Fibroblast of skin of abdomen (primary cell): ENCODE measurements around the gene SASH1.

ENCODE experiments used
- DNase-seq: peaks from one replicate; pipeline ENCODE4 v3.0.0-alpha.2; 2013

The SASH1 gene

DNA sequence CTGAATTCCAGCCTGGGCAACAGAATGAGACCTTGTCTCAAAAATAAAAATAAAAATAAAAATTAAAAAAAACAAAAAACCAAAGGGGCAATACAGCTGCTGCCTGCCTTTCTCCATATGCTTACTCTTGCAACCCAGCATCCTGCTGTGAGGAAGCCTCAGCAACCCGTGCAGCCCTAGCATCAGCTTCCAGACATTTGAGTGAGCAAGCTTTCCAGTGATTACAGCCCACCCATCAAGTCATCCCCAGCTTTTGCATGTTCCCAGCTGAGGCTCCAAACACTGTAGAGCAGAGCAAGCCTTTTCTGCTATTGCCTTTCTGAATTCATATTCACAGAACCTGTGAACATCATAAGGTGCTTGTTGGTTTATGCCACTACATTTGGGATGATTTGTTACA is 93.8 kb downstream of the SASH1 start:
- DNase-seq: no peak

DNA sequence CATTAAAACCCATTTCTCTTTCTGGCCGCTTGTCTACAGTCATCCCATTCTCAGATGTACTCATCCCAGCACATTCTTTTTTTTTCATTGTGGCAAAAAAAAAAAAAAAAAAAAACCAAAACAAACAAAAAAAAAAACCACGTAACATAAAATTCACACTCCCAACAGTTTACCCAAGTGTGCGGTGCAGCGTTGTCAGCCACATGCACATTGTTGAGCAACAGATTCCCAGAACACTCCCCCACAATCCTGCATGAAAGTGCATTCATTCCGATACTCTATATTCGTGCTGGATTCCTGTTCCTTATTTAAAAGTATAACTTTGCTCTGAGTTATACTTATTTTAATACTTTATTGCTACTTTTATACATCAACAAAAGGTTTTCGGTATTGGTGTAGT is 96.0 kb downstream of the SASH1 start:
- DNase-seq: peak; percentile 37

DNA sequence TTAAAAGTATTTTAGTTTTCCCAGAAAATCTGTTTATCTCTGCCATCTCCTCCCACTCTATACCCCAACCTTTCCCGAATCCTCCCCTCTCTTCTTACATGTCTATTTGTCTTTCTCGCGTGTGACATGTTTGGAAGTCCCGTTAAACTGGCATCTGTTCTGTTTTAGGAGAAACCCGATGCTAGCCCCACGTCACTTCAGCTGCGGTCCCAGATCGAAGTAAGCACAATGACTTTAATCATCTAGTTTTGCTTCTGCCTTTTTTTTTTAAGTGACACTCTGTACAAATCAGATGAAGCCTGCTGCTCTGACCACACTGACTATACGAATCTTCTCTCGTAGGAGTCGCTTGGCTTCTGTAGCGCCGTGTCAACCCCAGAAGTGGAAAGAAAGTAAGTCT is 97.4 kb downstream of the SASH1 start:
- peak; percentile 31 for DNase-seq

DNA sequence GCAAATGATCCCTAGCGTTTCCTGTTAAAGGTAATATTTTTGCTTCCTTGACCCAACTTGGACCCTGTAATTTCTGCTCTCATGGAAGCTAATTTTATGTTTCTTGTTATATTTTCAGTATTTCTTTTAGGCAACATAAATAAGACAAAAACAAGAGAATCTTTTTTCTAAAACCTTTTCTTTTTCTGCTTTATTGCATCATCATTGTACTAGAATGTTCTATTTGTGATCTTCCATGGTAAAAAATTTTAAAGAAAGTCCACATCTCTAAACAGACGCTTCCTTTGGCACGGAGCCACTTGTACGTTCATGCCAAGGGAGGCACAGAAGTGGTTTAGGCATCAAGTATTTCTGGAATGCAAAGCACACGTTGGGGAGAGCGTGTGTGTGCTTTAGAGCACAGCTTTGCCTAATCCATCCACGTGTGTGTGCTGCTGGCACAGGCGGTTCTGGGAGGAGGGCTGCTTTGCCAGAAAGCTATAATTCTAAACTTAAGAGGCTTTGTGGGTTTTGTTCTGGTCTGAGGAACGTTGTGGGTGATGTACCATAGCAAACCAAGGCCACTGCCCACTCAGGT is 98.3 kb downstream of the SASH1 start:
- DNase-seq: peak; percentile 93

DNA sequence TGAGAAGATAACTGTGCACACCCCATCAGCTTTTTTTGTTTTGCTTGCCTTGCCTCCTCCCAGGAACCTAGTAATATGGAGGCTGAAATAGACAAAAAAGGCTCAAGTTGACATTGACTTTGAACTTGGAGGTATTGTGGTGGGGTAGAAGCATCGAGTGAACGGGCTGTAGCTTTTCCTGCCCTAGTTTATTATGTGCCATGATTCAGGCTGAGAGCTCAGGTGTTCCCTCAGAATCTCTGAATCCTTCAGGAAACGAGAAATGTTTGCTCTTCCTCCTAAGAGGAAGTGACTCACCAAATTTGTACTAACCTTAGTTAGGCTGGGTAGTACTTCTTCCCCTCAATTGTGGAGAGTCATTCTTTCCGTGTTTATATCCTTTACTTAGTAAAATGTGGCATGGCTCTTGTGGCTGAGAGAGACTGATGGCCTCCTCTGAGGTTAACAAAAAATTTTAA is 98.8 kb downstream of the SASH1 start:
- DNase-seq: peak; percentile 70

DNA sequence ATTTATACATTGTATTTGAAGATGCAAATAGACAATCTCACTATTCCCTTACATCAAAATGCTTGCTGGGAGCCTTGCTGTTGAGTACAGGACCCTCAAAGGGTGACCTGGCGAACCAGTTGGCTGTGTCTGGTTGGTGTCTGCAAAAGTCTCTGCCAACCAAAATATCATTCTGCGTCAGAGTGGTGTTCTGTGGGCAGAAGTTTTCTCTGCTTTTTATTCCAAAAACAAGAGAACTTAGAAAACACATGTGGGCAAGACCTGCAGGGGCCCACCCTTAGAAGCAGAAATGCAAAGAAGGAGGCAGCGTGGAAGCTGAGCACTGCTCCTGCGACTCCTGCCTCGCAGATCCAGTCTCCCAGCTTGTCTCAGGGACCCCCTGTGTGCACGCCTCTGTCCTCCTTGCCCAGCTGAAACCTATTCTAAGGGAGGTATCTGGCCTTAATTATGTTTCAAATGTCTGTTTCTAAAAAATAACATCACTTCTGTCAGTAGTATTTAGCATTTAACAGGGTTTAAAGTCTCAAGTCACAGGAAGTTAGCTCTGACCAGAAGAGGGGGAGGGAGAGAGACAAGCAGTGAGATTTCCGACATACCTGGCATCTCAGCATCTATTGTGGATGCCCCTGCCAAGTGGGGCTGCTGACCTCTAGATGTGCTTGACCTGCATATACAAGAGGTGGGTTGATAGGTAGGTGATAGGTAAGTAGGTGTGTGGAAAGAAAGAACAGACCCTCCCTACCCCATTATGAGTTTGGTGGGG is 101.3 kb downstream of the SASH1 start:
- no peak for DNase-seq

DNA sequence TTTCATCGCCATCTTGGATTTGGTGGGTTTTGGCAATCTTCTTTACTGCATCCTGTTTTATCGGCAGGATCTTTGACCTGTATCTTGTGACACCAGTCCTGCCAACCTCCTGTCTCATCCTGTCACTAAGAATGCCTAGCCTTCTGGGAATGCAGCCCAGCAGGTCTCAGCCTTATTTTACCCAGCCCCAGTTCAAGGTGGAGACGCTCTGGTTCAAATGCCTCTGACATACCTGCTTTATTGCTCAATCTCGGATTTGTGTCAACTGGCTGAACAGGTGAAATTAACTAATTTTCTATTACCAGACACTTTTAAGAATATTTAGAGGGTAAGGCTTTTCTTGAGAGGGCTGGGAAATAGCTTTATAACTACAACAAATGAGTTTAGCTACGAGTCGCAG is 102.5 kb downstream of the SASH1 start:
- DNase-seq: no peak

DNA sequence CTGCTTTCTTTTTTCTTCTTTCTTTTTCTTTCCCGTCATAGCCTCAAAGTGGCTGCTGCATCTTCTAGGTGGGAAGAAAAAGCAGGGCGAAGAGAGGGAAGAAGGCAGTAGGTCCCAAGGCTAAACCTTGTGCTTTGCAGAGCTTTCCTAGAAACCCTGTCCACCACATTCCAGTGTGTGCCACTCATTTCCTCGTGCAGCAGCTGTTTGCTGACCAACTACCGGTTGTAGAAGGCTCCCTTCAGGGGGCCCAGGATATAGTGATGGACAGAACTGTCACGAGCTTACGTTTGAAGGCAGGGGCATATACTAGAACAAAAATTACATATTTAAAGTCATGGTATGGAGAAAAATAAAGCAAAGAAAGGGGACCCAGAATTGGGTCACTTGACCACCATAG is 103.0 kb downstream of the SASH1 start:
- DNase-seq: peak; percentile 54

DNA sequence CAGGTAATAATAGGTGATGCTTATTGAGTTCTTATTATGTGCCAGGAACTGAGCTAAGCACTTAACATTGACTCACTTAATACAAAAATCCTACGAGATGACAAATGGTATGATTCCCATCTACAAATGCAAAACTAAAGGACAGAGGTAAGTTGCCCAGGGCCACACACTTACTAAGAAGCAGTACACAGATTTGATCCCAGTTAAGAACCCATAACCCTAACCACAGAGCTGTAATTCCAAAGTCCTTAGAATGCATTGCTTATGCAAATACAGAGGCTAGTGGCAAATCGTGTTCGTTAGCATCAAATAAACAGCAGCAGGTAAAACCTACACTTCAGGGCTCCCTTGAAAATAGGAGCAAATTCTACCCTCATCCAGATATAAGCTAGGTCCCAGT is 104.0 kb downstream of the SASH1 start:
- no peak for DNase-seq

DNA sequence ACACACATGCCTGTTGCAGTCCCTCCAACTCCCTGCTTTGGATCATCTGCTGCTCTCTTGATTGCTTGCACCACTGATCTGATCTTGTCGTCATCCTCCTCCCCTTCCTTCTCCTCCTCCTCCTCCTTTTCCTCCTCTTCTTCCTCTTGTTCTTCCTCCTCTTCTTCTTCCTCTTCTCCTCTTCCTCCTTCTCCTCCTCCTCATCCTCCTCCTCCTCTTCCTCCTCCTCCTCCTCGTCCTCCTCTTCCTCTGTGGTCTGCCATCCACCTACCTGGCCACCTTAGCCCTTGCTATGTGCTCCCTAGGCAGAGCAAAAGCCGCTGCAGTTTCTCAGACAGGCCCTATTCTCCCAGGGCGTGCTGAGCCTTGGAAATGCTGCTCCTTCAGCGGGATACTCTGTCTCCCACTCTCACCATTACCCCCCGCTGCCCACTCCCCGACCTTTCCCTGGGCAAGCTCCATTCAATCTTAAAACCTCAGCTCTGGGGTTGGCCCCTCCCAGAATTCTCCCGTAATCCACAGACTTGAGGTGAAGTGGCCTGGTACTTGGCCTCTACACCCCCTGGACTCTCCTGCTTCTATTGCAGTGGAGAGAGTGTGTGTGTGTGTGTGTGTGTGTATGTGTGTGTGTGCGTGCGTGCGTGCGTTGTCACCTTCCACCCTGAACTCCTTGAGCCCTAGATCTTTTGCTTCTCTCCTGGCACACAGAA is 105.0 kb downstream of the SASH1 start:
- DNase-seq: no peak

DNA sequence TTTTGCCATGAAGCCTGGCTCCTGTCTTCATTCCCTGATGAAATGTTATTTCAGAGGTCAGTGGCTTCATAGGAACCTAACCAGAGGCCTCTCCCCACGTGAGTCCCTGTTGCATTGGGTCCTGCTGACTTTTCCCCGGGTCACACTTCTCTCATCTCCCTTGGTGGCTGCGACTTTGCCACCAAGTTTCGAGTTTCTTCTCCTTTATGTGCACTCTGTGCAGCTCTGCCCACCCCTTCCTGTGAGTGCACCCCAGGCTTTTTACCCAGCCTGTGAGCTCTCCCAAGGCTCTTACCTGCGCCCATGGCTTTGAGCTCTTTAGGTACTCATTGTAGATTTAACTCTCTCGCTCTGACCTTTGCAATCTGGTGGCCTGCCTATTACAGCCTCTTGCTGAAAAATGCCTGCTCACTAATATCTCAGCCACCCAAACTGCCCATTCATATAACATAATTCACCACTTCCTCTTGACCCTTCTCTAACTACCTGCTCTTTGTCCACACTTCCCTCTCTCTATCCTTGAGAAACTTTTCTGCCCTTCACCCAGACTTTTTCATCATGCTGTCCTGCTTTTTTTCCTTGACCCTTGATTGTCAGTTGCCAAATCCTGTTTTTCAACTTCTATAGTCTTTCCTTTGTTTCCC is 105.9 kb downstream of the SASH1 start:
- DNase-seq: no peak

DNA sequence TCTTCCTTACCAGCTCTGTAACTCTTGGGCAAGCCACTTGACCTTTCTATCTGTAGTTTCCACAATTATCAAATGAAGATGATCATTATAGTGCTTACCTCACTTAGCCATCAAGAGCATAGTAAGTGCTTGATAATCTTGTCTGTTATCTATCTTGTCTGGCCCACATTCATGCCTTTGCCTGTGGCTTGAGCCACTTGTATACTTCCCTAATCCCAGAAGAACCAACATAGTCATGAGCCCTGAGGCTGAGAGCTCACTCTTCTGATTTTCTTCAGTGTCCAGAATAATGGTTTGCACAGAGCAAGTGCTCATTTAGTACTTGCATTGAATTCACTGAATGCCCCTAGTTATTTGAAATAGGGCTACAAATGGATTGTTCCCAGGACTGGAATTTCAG is 108.2 kb downstream of the SASH1 start:
- DNase-seq: no peak

DNA sequence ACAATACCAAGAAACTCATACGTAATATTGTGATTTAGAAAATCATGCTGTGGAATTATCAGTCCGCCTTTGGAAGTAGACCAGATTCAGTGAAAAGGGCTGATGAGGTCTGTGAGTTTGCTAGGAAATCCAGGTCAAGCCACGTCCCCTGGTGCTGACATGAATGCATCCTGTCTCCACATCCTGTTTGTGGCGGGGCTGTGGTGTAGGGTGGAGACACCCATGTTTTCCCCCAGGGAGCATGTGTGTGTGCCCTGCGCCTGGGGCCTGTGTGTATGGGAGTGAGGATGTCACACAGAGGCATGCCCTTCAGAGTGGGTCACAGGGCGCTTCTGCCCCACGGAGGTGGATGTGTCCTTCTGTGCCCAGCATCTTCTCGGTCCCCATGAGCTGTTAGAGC is 109.1 kb downstream of the SASH1 start:
- DNase-seq: no peak

DNA sequence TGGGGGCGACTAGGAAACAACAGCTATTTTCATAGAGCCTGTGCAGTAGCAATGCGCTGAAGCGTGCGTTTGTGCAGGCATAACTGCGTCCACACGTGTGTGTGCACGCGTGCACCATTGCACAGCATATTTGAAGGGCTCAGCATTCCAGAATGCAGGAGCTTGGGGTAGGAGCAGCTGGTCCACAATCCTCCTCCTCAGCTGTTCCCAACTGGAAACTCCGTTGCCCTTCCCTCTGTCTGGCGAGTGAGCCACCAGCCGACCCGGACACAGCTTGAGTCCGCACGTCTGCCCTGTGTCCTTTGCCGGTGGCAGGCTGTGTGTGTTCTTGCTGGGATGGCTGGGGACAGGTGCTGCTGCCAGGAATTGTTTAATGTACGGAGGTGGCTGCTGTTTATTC is 110.2 kb downstream of the SASH1 start:
- no peak for DNase-seq

DNA sequence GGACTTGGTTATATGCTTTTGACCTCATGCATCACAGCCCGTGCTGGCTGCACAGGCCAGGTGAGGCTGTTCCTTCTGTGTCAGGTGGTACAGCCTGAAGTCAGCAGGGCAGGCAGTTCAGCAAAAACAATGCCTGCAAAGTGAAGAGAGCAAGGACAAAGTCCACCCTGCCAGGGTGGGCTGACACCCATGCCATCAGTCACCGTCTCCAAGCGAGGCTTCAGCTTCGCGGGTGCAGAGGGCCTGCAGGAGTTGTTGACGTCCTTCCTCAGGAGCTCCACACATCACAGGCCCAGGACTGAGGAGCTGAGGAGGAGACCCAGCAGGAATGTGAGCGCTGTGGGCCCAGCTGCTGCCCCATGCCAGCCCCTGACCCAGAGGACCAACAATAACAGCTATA is 111.3 kb downstream of the SASH1 start:
- DNase-seq: no peak

DNA sequence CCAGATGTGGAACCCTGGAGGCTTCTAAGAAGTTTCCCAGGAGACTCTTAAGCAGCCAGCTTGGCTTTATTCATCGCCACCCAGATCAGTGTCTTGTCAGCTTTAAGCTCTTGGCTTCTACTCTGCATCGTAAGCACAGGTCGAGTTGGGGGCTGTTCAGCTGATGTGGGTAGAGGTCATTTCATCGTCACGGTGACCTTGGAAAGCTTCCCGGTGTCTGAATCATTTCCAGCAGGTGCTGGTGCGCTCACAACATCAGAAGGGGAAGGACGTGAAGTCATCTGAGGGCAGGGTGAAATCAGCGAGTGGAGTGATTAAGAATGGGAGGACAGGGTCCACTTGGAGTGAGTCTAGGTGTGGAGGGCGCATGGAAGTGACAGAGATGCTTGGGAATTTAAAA is 112.6 kb downstream of the SASH1 start:
- peak; percentile 28 for DNase-seq

DNA sequence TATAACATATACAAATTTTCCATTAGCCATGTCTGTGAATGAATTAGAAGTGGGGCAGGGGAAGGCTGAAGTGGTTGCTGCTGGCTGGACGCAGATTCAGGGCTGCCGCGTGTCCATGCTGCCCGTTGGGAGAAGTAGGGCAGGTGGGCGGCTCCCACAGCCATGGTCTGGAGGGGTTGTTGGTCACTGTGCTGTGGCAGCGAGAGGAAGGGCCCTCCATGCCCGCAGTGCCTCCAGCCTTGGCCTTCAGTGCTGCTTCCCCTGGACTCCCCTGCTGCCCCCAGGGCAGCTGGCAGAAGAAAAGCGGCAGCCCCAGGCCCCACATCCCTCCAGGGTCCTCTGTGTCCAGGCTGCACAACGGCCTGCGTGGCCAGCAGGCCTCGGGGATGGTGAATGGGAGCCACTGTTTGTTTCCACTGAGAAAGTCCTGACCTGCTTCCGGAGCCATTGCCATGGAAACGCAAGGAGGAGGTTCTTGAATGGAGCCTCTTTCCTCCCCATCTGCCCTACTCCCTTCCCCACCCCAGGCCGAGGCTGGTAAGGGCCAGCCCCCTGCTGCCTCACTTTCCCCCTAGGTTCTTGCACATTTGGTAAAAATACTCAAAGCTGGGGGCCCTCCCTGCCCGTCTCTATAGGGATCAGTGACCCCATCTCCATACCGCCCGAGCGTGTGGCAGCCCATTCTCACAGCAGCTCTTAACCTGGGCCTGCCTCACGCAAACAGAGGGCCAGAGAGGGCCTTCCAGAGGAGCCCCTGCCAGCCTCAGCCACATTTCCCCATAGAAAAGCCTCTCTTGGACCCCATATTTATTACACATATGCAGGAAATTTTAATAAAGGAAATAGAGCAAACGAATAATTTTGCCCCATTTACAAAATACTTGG is 113.3 kb downstream of the SASH1 start:
- no peak for DNase-seq

DNA sequence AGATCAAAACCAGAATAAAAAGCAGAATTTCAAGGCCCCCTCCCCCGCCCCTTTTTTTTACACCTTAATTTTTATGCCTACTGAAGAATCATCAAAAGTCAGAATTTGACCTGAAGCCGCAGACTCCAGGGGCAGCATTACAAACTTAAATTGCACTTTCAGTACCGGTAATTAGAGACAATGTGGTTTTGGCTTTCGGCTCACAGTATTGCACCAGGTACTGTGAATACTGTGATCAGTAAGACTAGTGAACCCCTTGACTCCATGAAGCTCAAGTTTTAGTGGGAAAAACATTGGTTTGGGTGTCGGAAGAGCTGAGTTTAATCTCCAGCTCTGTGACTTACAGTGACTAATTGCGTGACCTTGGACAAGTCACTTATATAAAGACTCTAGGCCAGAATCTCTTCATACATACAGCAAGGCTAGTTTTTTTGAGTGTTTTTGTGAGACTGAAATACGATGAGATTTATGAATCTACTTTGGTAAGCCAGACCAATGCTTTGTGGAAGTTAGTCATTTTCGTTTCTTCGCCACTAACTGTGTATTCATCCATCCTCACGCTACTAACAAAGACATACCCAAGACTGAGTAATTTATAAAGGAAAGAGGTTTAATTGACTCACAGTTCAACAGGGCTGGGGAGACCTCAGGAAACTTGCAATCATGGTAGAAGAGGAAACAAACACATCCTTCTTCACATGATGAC is 114.7 kb downstream of the SASH1 start:
- DNase-seq: peak; percentile 56

DNA sequence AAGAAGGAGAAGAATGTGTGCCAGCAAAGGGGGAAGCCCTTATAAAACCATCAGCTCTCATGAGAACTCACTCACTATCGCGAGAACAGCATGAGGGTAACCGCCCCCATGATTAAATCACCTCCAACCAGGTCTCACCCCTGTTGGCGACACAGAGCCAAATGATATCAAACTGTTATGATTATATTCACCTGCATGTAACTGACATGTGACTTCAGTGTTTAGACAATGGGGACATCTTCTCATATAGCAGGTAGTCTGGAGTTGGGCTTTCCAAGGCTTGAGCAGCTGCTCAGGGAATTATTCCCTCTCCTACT is 115.2 kb downstream of the SASH1 start:
- DNase-seq: no peak

DNA sequence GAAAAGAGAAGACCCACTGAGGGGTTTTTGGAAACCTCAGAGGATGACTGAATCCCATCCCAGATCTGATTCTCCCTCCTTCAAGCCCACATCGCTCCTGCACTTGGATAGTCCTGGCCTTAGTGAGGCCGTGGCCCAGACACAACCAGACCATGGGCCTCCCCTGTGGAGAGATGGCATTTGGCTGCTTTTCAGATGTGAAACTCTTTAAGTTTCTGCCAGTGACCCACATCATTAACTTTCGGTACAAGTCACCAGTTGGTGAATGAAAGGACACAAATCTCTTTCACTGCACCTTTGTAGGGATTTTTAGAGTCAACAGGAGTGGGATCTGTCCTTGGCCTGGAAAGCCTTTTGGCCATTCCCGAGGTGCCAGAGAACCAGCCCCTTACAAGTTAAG is 116.6 kb downstream of the SASH1 start:
- no peak for DNase-seq

DNA sequence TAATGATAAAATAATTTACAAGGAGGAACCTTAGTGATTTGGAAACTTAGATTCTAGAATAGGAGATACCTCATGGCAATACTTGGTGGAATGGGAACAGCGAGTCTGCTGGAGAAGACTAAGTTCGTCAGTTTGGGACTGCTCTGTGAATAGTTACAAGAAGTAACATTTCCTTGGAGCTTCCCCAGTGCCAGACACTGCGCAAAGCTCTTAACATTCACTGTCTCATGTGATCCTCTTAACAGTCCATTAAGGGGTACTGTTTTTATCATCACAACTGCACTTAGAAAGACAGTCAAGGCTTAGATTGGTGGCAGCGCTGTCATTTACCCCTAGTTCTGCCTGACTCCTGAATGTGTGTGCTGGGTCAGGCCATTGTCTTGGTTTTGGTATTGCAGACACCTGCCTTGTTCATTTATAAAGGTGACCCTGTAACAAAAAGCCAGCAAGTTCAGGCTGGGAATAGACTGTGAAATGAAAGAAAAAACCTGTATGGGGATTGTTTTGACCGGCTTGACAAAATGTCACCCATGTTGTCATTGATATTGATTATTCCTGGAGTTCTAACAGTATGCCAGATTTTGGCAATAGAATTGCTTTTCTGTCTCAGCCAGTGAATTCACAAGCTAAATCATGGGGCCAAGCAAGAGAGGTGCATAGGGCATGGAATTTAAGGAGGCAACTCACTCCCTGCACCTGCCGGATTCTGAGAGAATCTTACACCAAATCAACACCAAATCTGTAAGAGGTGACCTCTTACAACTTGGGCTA is 118.4 kb downstream of the SASH1 start:
- no peak for DNase-seq
